Central memory CD8-positive, alpha-beta T cell (primary cell): ENCODE data around the gene OPRM1.

ENCODE experiments used
- ATAC-seq: fragments of 150-1000 bp; cut with Tn5 transposase; replicated peaks from 2 replicates; pipeline ENCODE4 v1.10.0; 2022; ENCODE audit warnings: mild to moderate bottlenecking, moderate FRiP score, moderate number of reproducible peaks; ENCODE audit not compliant: poor library complexity, severe bottlenecking; ENCODE audit errors: extremely low read depth
- DNase-seq, 2 donors: peaks; one replicate each; pipeline ENCODE4 v3.0.0; 2021; ENCODE audit warnings: low spot score in 2 of 2
- H3K27ac Mint-ChIP-seq: one replicate; pipeline ENCODE4 v1.8.0; 2022; ENCODE audit warnings: low read depth, mild to moderate bottlenecking, moderate library complexity, mixed read lengths
- H3K27me3 Mint-ChIP-seq: one replicate; pipeline ENCODE4 v1.8.0; 2022; ENCODE audit warnings: mixed read lengths
- H3K36me3 Mint-ChIP-seq: one replicate; pipeline ENCODE4 v1.8.0; 2022; ENCODE audit warnings: mild to moderate bottlenecking, moderate library complexity, mixed read lengths; ENCODE audit not compliant: insufficient read depth
- H3K4me1 Mint-ChIP-seq: one replicate; pipeline ENCODE4 v1.8.0; 2022; ENCODE audit warnings: mixed read lengths
- H3K4me3 Mint-ChIP-seq: one replicate; pipeline ENCODE4 v1.8.0; 2022; ENCODE audit warnings: mild to moderate bottlenecking, moderate library complexity, mixed read lengths
- H3K9me3 Mint-ChIP-seq: one replicate; pipeline ENCODE4 v1.8.0; 2022; ENCODE audit warnings: mixed read lengths

Gene OPRM1

DNA sequence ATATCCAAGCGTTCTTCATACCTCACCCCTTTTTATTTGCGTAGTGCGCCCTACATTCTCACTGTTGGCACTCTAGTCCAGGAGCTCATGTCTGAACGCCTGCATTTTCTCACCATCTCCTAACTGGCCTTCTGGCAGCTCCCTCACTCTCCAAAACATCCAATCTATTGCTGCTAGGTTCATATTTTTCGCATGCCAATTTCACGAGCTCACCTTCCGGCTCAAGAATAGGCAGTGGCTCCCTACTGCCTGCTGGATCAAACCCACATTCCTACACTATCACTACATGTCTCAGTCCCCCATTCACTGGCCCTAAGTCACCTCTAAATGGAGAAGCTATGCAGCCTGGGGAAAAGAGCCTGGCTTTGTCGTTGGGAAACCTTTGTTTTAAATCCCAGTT, 202.5 kb downstream of the OPRM1 start:
- Mint-ChIP-seq H3K4me1 (peaks cover 84% of the 10 kb centered on the region), H3K27ac (peak overlapping the region; percentile 2), H3K4me3 (peak overlapping the region; percentile 93), H3K9me3 (no peaks in the 10 kb centered on the region), H3K36me3 (peaks cover 17% of the 10 kb centered on the region), H3K27me3 (no peaks in the 10 kb centered on the region)
- no peak for DNase-seq
- ATAC-seq = no peak

DNA sequence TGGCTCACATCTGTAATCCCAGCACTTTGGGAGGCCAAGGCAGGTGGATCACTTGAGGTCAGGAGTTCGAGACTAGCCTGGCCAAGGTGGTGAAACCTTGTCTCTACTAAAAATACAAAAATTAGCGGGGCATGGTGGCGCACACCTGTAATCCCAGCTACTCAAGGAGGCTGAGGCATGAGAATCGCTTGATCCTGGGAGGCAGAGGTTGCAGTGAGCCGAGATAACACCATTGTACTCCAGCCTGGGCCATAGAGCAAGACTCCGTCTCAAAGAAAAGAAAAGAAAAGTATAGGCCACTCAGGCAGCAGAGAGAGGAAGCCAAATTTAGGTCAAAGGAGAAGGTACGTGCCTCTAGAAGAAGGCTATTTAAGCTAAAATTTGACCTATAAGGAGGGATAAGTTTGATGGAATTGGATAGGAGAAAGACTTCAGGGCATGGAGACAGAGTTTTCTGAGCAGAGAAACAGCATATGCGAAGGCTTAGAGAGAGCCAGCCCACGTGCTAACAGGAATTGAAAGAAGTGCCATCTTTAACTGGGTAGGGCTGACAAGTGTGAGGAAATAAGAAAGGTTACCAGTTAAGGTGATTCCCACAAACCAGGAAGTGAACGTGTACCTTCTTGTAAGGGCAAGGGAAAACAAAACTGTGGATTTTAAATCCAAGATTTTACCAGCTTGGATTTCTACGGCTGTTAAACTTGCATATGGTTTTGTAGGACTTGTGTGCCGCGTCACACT, 203.7 kb downstream of the OPRM1 start:
- Mint-ChIP-seq H3K4me3 (peak overlapping the region; percentile 93), H3K27me3 (no peaks in the 10 kb centered on the region), H3K27ac (peak overlapping the region; percentile 90), H3K4me1 (peaks cover 85% of the 10 kb centered on the region), H3K9me3 (no peaks in the 10 kb centered on the region), H3K36me3 (peaks cover 19% of the 10 kb centered on the region)
- no peak for DNase-seq
- no peak for ATAC-seq

DNA sequence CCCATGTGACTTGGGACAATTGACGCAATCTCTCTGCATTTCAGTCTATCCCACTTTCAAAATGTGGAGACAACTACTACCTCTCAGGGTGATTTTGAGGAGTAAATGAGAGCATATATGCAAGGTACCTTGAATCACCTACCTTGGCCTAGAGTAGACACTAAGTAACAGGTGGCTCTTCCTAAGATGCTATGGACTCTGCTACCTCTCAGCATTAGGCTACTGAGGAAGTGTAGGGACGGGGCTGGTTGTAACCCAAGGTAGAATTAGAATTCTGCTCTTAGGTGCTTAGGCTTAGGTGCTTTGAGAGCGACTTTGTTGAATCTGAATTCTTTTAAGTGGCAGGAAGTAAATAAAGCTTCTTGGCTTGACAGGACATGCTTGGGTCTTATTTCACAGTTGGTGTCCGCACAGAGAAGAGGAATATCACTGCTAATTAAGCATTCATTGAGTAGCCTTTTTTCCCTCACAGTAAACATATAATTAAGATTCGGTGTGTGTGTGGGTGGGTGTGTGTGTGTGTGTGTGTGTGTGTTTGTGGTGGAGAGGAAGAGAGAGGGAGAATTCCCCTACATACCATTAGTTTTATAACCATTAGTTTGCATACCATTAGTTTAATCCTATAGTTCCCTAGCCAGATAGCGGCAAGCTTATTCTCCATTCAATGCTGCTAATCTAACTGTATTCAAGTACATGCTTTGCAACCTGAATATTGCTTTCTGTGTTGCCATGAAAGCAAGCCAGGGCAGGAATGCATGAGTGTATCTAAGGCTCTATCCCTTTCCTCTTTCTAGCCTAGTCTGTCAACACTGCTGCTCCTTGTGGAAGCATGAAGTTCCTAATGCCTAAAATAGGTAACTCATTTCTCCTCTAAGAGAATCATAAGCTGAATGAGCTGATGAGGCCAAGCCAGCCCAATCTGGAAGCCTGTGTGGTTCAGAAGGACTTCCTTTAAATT, 205.0 kb downstream of the OPRM1 start:
- ATAC-seq (no peak), DNase-seq (no peak)
- H3K9me3 Mint-ChIP-seq = no peaks in the 10 kb centered on the region
- H3K27ac Mint-ChIP-seq = peak overlapping the region; percentile 90
- H3K36me3 Mint-ChIP-seq = peaks cover 21% of the 10 kb centered on the region
- H3K27me3 Mint-ChIP-seq = no peaks in the 10 kb centered on the region
- peaks cover 86% of the 10 kb centered on the region for H3K4me1 Mint-ChIP-seq
- H3K4me3 Mint-ChIP-seq = peak overlapping the region; percentile 93

DNA sequence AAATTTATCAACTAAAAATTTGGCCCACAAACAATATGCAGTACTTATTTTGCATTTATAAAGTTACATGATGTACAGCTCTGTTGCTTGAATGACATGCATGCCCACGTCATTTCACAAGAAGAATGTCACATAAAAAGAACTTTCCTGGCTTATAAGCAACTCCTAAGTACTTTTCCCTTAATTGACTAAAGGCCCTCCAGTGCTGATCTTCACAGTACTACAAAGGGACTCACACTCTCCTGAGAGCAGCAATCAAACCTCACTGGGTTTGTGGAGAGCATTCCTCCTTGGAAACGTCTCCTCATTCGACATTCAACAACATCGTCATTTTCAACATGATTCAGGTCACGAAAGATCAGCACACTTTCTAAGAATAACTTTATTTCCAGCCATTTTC, 206.5 kb downstream of the OPRM1 start:
- ATAC-seq (no peak), DNase-seq (no peak)
- peaks cover 87% of the 10 kb centered on the region for H3K4me1 Mint-ChIP-seq
- H3K27ac Mint-ChIP-seq = peak overlapping the region; percentile 90
- H3K27me3 Mint-ChIP-seq = no peaks in the 10 kb centered on the region
- H3K4me3 Mint-ChIP-seq = peak overlapping the region; percentile 93
- no peaks in the 10 kb centered on the region for H3K9me3 Mint-ChIP-seq
- H3K36me3 Mint-ChIP-seq = peaks cover 21% of the 10 kb centered on the region

DNA sequence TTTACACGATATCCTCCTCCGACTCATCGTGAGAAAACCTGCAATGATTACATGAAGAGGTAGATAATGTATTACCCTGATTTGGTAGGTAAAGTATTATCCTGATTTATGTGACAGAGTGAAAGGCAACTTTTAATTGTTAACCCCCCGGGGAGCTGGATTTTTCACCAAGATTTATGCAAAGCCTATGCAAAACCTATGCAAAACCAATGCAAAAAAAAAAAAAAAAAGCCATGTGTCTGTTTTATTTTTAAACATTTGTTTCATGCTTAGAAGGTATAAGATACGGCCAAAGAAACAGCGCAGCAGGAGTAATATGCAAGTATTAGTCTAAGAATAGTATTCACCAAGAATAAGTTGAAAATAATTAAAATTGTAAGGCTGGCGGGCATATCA, 207.7 kb downstream of the OPRM1 start:
- ATAC-seq = no peak
- no peaks in the 10 kb centered on the region for H3K27me3 Mint-ChIP-seq
- no peaks in the 10 kb centered on the region for H3K9me3 Mint-ChIP-seq
- peak overlapping the region; percentile 90 for H3K27ac Mint-ChIP-seq
- DNase-seq = no peak
- peaks cover 82% of the 10 kb centered on the region for H3K4me1 Mint-ChIP-seq
- H3K36me3 Mint-ChIP-seq = peaks cover 18% of the 10 kb centered on the region
- peak overlapping the region; percentile 93 for H3K4me3 Mint-ChIP-seq

DNA sequence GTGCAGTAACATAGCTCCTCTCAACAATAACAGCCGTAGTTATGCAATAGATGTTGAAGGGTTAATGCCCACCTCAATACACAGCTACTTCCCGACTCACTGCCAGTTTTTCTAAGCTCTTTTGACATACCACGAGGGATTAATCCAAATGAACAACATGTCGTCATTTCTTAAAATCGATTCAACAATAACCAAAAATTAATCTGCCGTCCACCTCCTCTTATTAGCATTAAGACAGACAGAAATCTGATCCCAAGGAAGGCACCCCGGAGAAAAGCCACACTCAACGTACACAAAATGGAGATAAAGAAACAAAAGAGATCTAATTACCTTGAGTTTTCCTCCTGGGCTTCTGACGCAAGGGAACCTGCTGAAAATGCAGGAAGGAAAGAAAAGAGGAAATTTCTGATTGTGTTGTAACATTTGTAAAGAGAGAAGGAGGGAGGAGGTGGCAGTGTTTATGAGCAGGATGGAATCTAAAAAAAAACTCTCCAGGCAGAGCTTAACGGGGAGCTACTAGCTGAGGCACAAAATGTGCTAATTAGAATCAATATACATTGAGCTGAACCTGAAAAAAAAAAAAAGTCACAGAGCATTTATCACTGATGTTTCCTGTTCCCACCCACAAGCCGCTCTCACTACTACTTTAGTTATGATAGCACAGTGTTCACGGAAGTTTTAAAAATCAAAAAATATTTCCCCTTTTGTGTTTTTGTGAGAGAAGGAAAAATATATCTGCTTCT, 208.2 kb downstream of the OPRM1 start:
- DNase-seq (no peak), ATAC-seq (peak; percentile 77)
- Mint-ChIP-seq H3K9me3 (no peaks in the 10 kb centered on the region), H3K36me3 (peaks cover 18% of the 10 kb centered on the region), H3K4me1 (peaks cover 82% of the 10 kb centered on the region), H3K27me3 (no peaks in the 10 kb centered on the region), H3K27ac (peak overlapping the region; percentile 90), H3K4me3 (peak overlapping the region; percentile 93)

DNA sequence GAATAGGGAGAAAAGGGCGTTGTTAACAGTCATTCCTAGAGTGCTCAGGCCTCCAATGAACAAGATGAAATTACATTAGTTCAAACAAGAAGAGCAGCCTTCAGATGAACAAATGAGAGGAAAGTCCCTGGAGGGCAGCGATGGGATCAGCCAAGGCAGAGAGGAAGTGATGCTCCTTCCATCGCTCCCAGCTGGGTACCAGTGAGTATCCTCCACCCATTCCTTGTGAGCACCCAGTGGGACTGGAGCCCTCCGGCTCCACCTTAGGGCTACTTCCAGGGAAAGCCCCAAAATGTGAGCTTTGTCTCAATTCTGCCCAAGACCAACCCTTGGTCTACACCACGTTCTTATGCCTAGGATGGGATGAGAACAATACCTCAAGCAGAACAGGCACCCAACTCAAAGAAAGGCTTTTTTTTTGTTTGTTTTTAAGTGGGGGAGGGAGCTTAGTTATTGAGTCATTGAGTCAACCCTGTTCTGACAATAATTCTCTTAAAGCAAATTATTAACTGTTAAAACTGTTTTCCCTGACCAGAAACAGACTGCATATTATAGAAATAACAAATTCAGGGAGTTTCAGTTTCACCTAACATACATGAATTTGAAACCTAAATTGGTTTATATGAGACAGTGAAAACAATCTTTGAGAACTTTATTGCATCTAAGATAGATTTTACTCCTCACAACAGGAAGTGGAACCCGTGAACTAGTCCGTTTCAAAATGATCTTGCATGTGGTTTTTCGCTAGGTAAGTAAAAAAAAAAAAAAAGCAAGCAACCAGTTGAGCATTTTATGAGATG, 210.7 kb downstream of the OPRM1 start:
- H3K27me3 Mint-ChIP-seq = no peaks in the 10 kb centered on the region
- H3K4me3 Mint-ChIP-seq = peak overlapping the region; percentile 68
- H3K36me3 Mint-ChIP-seq = peaks cover 10% of the 10 kb centered on the region
- no peaks in the 10 kb centered on the region for H3K9me3 Mint-ChIP-seq
- peak overlapping the region; percentile 90 for H3K27ac Mint-ChIP-seq
- ATAC-seq = peak; percentile 48
- DNase-seq = no peak
- H3K4me1 Mint-ChIP-seq = peaks cover 69% of the 10 kb centered on the region

- H3K27me3 Mint-ChIP-seq = no peaks in the 10 kb centered on the region
- H3K4me3 Mint-ChIP-seq = no peak overlapping the region
- H3K9me3 Mint-ChIP-seq = peaks cover 8% of the 10 kb centered on the region
- peaks cover 9% of the 10 kb centered on the region for H3K36me3 Mint-ChIP-seq
- peak overlapping the region; percentile 6 for H3K27ac Mint-ChIP-seq
- DNase-seq (no peak), ATAC-seq (no peak)
- peaks cover 58% of the 10 kb centered on the region for H3K4me1 Mint-ChIP-seq
Measured at GRCh38 chr6:154251116-154251515, 212.1 kb downstream of the OPRM1 start.

GRCh38 chr6:154252678-154253077, 213.6 kb downstream of the OPRM1 start:
- H3K9me3 Mint-ChIP-seq = peaks cover 8% of the 10 kb centered on the region
- H3K4me1 Mint-ChIP-seq = peaks cover 45% of the 10 kb centered on the region
- DNase-seq (no peak), ATAC-seq (no peak)
- no peak overlapping the region for H3K27ac Mint-ChIP-seq
- no peak overlapping the region for H3K4me3 Mint-ChIP-seq
- peaks cover 4% of the 10 kb centered on the region for H3K36me3 Mint-ChIP-seq
- no peaks in the 10 kb centered on the region for H3K27me3 Mint-ChIP-seq

- no peak for ATAC-seq
- Mint-ChIP-seq H3K27me3 (no peaks in the 10 kb centered on the region), H3K9me3 (peaks cover 8% of the 10 kb centered on the region), H3K36me3 (no peaks in the 10 kb centered on the region), H3K4me1 (peaks cover 30% of the 10 kb centered on the region), H3K4me3 (no peak overlapping the region), H3K27ac (no peak overlapping the region)
- DNase-seq = no peak
Measured at GRCh38 chr6:154257067-154257466, 218.0 kb downstream of the OPRM1 start.

DNA sequence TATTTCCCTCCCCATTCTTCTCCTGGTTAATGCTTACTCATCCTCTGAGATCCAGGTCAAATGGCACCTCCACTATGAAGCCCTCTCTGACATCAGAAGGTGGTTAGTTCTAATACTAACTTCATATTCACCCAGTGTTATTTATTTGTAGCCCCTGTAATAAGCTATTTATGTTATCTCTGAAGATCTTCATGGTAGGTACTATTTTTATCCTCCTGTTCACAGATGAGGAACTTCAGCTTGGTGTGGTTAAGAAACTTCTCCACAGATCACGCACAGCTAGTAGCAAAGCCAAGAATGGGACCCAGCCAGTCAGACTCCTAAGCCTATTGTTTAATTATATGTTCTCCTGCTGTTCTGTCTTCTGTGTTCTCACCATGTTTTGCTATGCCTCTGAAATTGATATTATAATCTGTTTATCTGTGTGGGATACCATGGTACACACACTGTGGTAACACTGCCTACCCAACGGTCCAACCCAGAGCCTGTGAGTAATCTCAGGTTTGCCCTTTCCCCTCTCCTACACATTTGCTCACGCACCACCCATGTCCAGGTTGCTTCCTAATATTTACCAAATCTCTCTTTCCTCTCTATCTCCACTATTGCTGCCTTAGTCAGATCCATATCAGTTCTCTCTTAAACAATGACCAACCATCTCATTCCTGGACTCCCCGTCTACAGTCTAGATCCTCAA, 219.2 kb downstream of the OPRM1 start:
- H3K36me3 Mint-ChIP-seq = no peaks in the 10 kb centered on the region
- no peak for DNase-seq
- no peak for ATAC-seq
- no peak overlapping the region for H3K27ac Mint-ChIP-seq
- H3K27me3 Mint-ChIP-seq = no peaks in the 10 kb centered on the region
- H3K4me1 Mint-ChIP-seq = peaks cover 24% of the 10 kb centered on the region
- H3K9me3 Mint-ChIP-seq = peaks cover 8% of the 10 kb centered on the region
- H3K4me3 Mint-ChIP-seq = no peak overlapping the region
